ENCODE results near the gene RBM24. TPM values are rescaled to one million over a fixed set of nuclear protein-coding genes. Genes with fewer than 3 reads are reported as not detected.
"Not testable (repeated sequence)": the region's sequence is repeated elsewhere in the genome, so short reads cannot be mapped to it uniquely, and the experiment has no call there.

The RBM24 gene
- total RNA-seq, 4 donors from 2014 or later, result 74.9 to 375 (median 185) TPM

DNA sequence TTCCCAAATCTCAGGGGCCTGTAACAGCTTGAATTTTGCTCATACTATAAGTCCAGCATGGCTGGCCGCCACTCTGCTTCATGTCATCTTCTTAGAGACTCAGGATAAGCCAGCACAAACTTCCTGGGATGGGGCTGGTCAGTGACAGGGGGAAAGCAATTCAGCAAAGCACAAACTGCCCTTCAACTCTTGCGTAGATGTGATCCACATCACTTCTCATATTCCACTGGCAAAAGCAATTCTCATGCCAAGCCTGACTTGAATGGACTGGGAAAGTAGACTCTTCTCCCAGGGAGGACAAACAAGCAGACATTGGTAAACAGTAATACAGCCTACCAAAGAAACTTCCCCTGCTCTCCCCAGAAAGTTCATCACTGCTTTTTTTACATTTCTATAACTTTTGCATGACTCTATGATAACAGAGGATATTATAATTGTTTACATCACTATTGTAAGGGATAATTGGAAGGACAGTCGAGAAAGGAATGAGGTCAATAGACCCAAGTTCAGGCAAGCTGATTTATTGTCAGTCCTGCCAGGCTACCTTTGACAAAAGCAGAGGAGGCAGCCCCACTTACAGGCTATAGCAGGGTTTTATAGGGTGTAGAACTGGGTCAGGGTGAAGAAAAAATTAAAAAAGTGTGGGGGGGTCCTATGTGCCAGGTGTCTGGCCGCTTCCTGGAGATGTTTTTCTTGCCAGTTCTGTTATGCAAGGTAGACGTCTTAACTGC lies 37.4 kb downstream of the RBM24 start:
- Histone ChIP-seq H3K27me3 (no peaks in the 10 kb centered on the region), H3K27ac (peak overlapping the region; percentile 88 to 97 (median 94)), H3K9me3 (no peaks in the 10 kb centered on the region), H3K4me1 (peaks cover 24 to 32% of the 10 kb centered on the region in 2 donors), H3K36me3 (no peaks in the 10 kb centered on the region), H3K4me3 (no peak overlapping the region)
- in situ Hi-C loops (cut with MboI; ENCODE audit: low sequenced_read_pairs in 4 of 4) (loop anchor here in 1 of 4 donors (10.0 kb wide), 1 partner anchor 66 kb away; no protein-coding TSS in a partner anchor), intact Hi-C loops (cut with DNase I; ENCODE audit: low total_unique reads) (loop anchor here (1.0 kb wide), 2 partner anchors 63 to 76 kb away; no protein-coding TSS in a partner anchor)
- peak; percentile 75 to 89 for DNase-seq
- TF ChIP-seq POLR2A (IDR thresholded peaks at IDR 0.05), result peak; percentile 51 to 74
- TF ChIP-seq, protein P1, sequence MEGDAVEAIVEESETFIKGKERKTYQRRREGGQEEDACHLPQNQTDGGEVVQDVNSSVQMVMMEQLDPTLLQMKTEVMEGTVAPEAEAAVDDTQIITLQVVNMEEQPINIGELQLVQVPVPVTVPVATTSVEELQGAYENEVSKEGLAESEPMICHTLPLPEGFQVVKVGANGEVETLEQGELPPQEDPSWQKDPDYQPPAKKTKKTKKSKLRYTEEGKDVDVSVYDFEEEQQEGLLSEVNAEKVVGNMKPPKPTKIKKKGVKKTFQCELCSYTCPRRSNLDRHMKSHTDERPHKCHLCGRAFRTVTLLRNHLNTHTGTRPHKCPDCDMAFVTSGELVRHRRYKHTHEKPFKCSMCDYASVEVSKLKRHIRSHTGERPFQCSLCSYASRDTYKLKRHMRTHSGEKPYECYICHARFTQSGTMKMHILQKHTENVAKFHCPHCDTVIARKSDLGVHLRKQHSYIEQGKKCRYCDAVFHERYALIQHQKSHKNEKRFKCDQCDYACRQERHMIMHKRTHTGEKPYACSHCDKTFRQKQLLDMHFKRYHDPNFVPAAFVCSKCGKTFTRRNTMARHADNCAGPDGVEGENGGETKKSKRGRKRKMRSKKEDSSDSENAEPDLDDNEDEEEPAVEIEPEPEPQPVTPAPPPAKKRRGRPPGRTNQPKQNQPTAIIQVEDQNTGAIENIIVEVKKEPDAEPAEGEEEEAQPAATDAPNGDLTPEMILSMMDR (IDR thresholded peaks at IDR 0.05 in 4 of 5, conservative IDR thresholded peaks at IDR 0.05 in 1 of 5), result no peak
- ATAC-seq, result peak; percentile 98

DNA sequence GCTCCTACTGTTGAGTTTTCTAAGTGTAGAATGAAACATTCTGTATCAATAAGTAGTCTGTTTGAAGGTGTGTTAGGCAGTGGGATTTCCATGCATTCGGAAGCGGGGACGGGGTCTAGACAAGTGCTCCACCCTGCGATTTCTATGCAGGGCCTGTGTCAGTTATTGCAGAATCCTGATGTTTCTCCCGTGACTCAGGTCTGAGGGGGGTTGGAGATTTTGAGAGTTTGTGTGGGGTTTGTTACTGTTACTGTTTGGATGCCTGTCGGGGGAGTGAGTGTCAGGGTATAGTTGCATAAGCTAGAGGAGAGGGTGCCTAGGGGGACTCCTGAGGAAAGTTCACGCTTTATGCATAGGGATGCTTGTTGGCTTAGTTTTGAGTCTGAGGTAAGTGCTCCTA lies 39.1 kb downstream of the RBM24 start:
- H3K36me3 ChIP-seq; in situ Hi-C loops (cut with MboI; ENCODE audit: low sequenced_read_pairs in 4 of 4); H3K9me3 ChIP-seq; intact Hi-C loops (cut with DNase I; ENCODE audit: low total_unique reads); DNase-seq; H3K27me3 ChIP-seq; ATAC-seq; H3K4me3 ChIP-seq: not testable (repeated sequence)
- peaks cover 24 to 32% of the 10 kb centered on the region in 2 donors for H3K4me1 ChIP-seq
- H3K27ac ChIP-seq, result peak overlapping the region in 3 of 4 donors; percentile 88 to 97 (median 93)

DNA sequence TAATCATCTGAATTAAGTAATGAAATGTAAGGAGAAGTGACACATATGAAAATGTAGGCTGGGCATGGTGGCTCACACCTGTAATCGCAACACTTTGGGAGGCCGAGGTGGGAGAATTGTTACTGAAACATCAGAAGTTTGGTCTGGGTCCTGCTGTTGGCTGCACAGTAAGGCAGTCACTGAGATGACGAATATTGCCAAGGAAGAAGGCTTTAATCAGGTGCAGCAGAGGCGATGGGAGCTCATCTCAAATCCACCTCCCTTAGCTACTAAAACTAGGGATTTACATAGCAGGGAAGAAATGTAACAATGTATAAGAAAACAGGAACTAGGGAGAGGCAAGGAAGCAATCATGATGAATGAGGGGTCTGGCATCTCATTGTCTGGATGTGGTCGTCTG lies 50.1 kb downstream of the RBM24 start:
- Histone ChIP-seq H3K27me3 (no peaks in the 10 kb centered on the region), H3K36me3 (no peaks in the 10 kb centered on the region), H3K4me1 (no peaks in the 10 kb centered on the region), H3K9me3 (no peaks in the 10 kb centered on the region), H3K4me3 (no peak overlapping the region), H3K27ac (no peak overlapping the region)
- TF ChIP-seq POLR2A (IDR thresholded peaks at IDR 0.05), result no peak
- TF ChIP-seq, protein P1 (IDR thresholded peaks at IDR 0.05 in 4 of 5, conservative IDR thresholded peaks at IDR 0.05 in 1 of 5), result no peak
- intact Hi-C loops (cut with DNase I; ENCODE audit: low total_unique reads) (no loop called here), in situ Hi-C loops (cut with MboI; ENCODE audit: low sequenced_read_pairs in 4 of 4) (no loop called here)
- ATAC-seq (no peak), DNase-seq (no peak)

DNA sequence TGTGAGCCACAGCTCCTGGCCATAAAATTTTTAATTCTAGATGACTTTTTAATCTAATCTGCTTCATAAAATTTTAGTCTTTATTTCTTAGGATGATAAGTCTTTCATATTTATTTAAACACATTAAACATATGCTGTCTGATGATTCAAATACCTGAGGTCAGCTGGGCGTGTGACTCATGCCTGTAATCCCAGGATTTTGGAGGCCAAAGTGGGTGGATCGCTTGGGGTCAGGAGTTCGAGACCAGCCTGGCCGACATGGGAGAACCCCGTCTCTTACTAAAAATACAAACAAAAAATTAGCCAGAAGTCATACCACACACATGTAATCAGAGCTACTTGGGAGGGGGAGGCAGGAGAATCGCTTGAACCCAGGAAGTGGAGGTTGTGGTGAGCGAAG lies 53.1 kb downstream of the RBM24 start:
- in situ Hi-C loops (cut with MboI; ENCODE audit: low sequenced_read_pairs in 4 of 4) (no loop called here), intact Hi-C loops (cut with DNase I; ENCODE audit: low total_unique reads) (no loop called here)
- DNase-seq (no peak), ATAC-seq (no peak)
- no peak for TF ChIP-seq POLR2A (IDR thresholded peaks at IDR 0.05)
- TF ChIP-seq, protein P1 (IDR thresholded peaks at IDR 0.05 in 4 of 5, conservative IDR thresholded peaks at IDR 0.05 in 1 of 5), result no peak
- H3K36me3 ChIP-seq, result no peaks in the 10 kb centered on the region
- H3K4me1 ChIP-seq, result no peaks in the 10 kb centered on the region
- no peaks in the 10 kb centered on the region for H3K27me3 ChIP-seq
- no peaks in the 10 kb centered on the region for H3K9me3 ChIP-seq
- no peak overlapping the region for H3K27ac ChIP-seq
- H3K4me3 ChIP-seq, result no peak overlapping the region

DNA sequence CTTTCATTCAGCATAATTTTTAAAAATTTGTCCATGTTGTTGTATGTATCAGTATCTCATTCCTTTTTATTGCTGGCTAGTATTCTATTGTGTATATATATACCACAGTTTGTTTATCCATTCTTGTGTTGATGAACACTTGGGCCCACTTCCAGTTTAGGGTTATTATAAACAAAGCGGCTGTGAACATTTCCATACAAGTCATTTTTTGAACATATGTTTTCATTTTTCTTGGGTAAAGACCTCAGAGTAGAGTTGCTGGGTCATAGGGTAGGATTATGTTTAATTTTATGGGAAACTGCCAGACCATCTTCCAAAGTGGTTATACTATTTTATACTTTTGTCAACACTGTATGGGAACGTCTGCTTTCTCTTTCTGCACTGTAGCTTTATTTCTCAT lies 55.3 kb downstream of the RBM24 start:
- no peak for ATAC-seq
- Histone ChIP-seq H3K9me3 (no peaks in the 10 kb centered on the region), H3K27me3 (no peaks in the 10 kb centered on the region), H3K27ac (no peak overlapping the region), H3K4me1 (no peaks in the 10 kb centered on the region), H3K36me3 (no peaks in the 10 kb centered on the region), H3K4me3 (no peak overlapping the region)
- DNase-seq, result no peak
- in situ Hi-C loops (cut with MboI; ENCODE audit: low sequenced_read_pairs in 4 of 4) (no loop called here), intact Hi-C loops (cut with DNase I; ENCODE audit: low total_unique reads) (no loop called here)
- no peak for TF ChIP-seq POLR2A (IDR thresholded peaks at IDR 0.05)
- TF ChIP-seq, protein P1 (IDR thresholded peaks at IDR 0.05 in 4 of 5, conservative IDR thresholded peaks at IDR 0.05 in 1 of 5), result no peak
